ENCODE data around the gene DNAJC1. TPM values are rescaled to one million over a fixed set of nuclear protein-coding genes. Genes with fewer than 3 reads are reported as not detected.

Gene DNAJC1
- total and polyA plus RNA-seq, 4 donors: 21.2 to 48.1 (median 32.5) TPM

GRCh38 chr10:22053048-22053447, 49.5 kb upstream of the DNAJC1 start:
- Histone ChIP-seq H3K27ac (ENCODE audit: low read depth in 1 of 2, low read length in 2 of 2) (no peak overlapping the region), H3K36me3 (ENCODE audit: control insufficient read depth in 4 of 4, insufficient read depth in 3 of 4, low read depth in 1 of 4, low read length in 3 of 4) (no peaks in the 10 kb centered on the region), H3K9ac (ENCODE audit: low read depth in 1 of 2, low read length in 2 of 2) (no peak overlapping the region), H3K9me3 (ENCODE audit: control insufficient read depth in 4 of 4, low read length in 3 of 4) (peaks cover 0 to 3% (median 0%) of the 10 kb centered on the region in 4 donors), H3K4me1 (ENCODE audit: control insufficient read depth in 4 of 4, insufficient read depth in 4 of 4, low read length in 3 of 4) (no peaks in the 10 kb centered on the region), H3K4me3 (ENCODE audit: low read depth in 1 of 3, low read length in 3 of 3) (no peak overlapping the region), H3K27me3 (ENCODE audit: control insufficient read depth in 4 of 4, insufficient read depth in 4 of 4, low read length in 3 of 4) (no peaks in the 10 kb centered on the region)
- WGBS: 89% methylated on average over 5 of the region's 5 CpGs
- no peak for DNase-seq (ENCODE audit: low spot score)
- no peak for TF ChIP-seq NR2F2 (IDR thresholded peaks at IDR 0.05)
- no peak for TF ChIP-seq GABPA (IDR thresholded peaks at IDR 0.05 in 1 of 2, conservative IDR thresholded peaks at IDR 0.05 in 1 of 2)
- TF ChIP-seq ATF3 (IDR thresholded peaks at IDR 0.05): no peak
- TF ChIP-seq FOXA2 (IDR thresholded peaks at IDR 0.05): no peak
- no peak for TF ChIP-seq YY1 (IDR thresholded peaks at IDR 0.05)
- TF ChIP-seq RXRA (IDR thresholded peaks at IDR 0.05): no peak
- TF ChIP-seq FOXA1 (IDR thresholded peaks at IDR 0.05): no peak
- TF ChIP-seq TAF1 (conservative IDR thresholded peaks at IDR 0.05): no peak
- no peak for TF ChIP-seq RAD21 (IDR thresholded peaks at IDR 0.05)
- no peak for TF ChIP-seq REST (IDR thresholded peaks at IDR 0.05)
- no peak for TF ChIP-seq ZBTB33 (IDR thresholded peaks at IDR 0.05)
- TF ChIP-seq CTCF (IDR thresholded peaks at IDR 0.05; ENCODE audit: low read depth, low read length, missing input control): no peak
- TF ChIP-seq SP1 (IDR thresholded peaks at IDR 0.05): no peak
- no peak for TF ChIP-seq MAX (IDR thresholded peaks at IDR 0.05)
- TF ChIP-seq HNF4G (IDR thresholded peaks at IDR 0.05): no peak
- TF ChIP-seq HNF4A (conservative IDR thresholded peaks at IDR 0.05): no peak

GRCh38 chr10:22049635-22050034, 46.1 kb upstream of the DNAJC1 start:
- no peaks in the 10 kb centered on the region for H3K4me1 ChIP-seq (ENCODE audit: control insufficient read depth in 4 of 4, insufficient read depth in 4 of 4, low read length in 3 of 4)
- H3K36me3 ChIP-seq (ENCODE audit: control insufficient read depth in 4 of 4, insufficient read depth in 3 of 4, low read depth in 1 of 4, low read length in 3 of 4): no peaks in the 10 kb centered on the region
- H3K9me3 ChIP-seq (ENCODE audit: control insufficient read depth in 4 of 4, low read length in 3 of 4): no peaks in the 10 kb centered on the region
- H3K9ac ChIP-seq (ENCODE audit: low read depth in 1 of 2, low read length in 2 of 2): no peak overlapping the region
- WGBS: 94% methylated on average over 3 of the region's 3 CpGs
- no peak overlapping the region for H3K27ac ChIP-seq (ENCODE audit: low read depth in 1 of 2, low read length in 2 of 2)
- H3K27me3 ChIP-seq (ENCODE audit: control insufficient read depth in 4 of 4, insufficient read depth in 4 of 4, low read length in 3 of 4): no peaks in the 10 kb centered on the region
- no peak for DNase-seq (ENCODE audit: low spot score)
- no peak overlapping the region for H3K4me3 ChIP-seq (ENCODE audit: low read depth in 1 of 3, low read length in 3 of 3)
- TF ChIP-seq ATF3 (IDR thresholded peaks at IDR 0.05): no peak
- no peak for TF ChIP-seq NR2F2 (IDR thresholded peaks at IDR 0.05)
- no peak for TF ChIP-seq REST (IDR thresholded peaks at IDR 0.05)
- no peak for TF ChIP-seq GABPA (IDR thresholded peaks at IDR 0.05 in 1 of 2, conservative IDR thresholded peaks at IDR 0.05 in 1 of 2)
- no peak for TF ChIP-seq RAD21 (IDR thresholded peaks at IDR 0.05)
- TF ChIP-seq EGR1 (IDR thresholded peaks at IDR 0.05; ENCODE audit: low read depth in 2 of 2): no peak
- no peak for TF ChIP-seq ZBTB33 (IDR thresholded peaks at IDR 0.05)
- TF ChIP-seq MAX (IDR thresholded peaks at IDR 0.05): no peak
- no peak for TF ChIP-seq TAF1 (conservative IDR thresholded peaks at IDR 0.05)
- TF ChIP-seq HNF4A (conservative IDR thresholded peaks at IDR 0.05): no peak
- no peak for TF ChIP-seq FOXA1 (IDR thresholded peaks at IDR 0.05)
- TF ChIP-seq RXRA (IDR thresholded peaks at IDR 0.05): no peak

Measured in liver (tissue), 9 donors.